Measurements from ENCODE around the gene SRGAP1.

Gene SRGAP1

GRCh38 chr12:64083285-64084210 is 239.0 kb downstream of the SRGAP1 start:
- Histone ChIP-seq H2BK5ac (ENCODE audit: low read length) (no peak overlapping the region), H3K9me3 (replicated peaks in 1 of 2; ENCODE audit: control insufficient read depth in 2 of 2, insufficient read depth in 1 of 2, low read depth in 1 of 2, low read length in 2 of 2) (no peaks in the 10 kb centered on the region), H2AK5ac (ENCODE audit: low read depth, low read length) (no peak overlapping the region), H4K8ac (ENCODE audit: low read depth, low read length) (no peak overlapping the region), H3K18ac (ENCODE audit: low read length) (no peak overlapping the region), H3K27ac (replicated peaks; ENCODE audit: low read length) (no peak overlapping the region), H4K91ac (ENCODE audit: low read depth, low read length, poor library complexity) (no peak overlapping the region), H2AFZ (ENCODE audit: low read length) (no peak overlapping the region), H2BK120ac (ENCODE audit: low read depth, low read length) (no peak overlapping the region), H3K79me1 (ENCODE audit: low read depth, low read length) (no peaks in the 10 kb centered on the region), H3K23ac (ENCODE audit: low read depth, low read length, poor library complexity) (no peak overlapping the region), H3K4me2 (ENCODE audit: insufficient read depth, low read length, poor library complexity, severe bottlenecking) (no peak overlapping the region), H3K36me3 (replicated peaks in 1 of 2; ENCODE audit: control insufficient read depth in 2 of 2, insufficient read depth in 2 of 2, low read length in 2 of 2) (peaks cover 0 to 68% of the 10 kb centered on the region in 2 donors), H3K14ac (ENCODE audit: low read length) (no peak overlapping the region), H3K4ac (ENCODE audit: low read length) (no peak overlapping the region), H2BK15ac (ENCODE audit: low read length) (no peak overlapping the region), H3K4me3 (ENCODE audit: low read length in 2 of 2) (no peak overlapping the region), H2BK12ac (ENCODE audit: low read length) (no peak overlapping the region), H3K4me1 (ENCODE audit: control insufficient read depth in 2 of 2, insufficient read depth in 1 of 2, low read depth in 1 of 2, low read length in 2 of 2) (peaks cover 3 to 7% of the 10 kb centered on the region in 2 donors), H3K27me3 (ENCODE audit: control insufficient read depth in 3 of 3, insufficient read depth in 3 of 3, low read depth in 1 of 3, low read length in 3 of 3) (no peaks in the 10 kb centered on the region), H3K9ac (ENCODE audit: low read depth, low read length, poor library complexity) (no peak overlapping the region)
- no CpG with 5 or more reads among the region's 6 CpGs for WGBS, 2 donors (ENCODE audit: extremely low coverage in 2 of 2, insufficient read length in 2 of 2, insufficient replicate concordance in 1 of 2)
- DNase-seq (ENCODE audit: low spot score) = no peak

DNA sequence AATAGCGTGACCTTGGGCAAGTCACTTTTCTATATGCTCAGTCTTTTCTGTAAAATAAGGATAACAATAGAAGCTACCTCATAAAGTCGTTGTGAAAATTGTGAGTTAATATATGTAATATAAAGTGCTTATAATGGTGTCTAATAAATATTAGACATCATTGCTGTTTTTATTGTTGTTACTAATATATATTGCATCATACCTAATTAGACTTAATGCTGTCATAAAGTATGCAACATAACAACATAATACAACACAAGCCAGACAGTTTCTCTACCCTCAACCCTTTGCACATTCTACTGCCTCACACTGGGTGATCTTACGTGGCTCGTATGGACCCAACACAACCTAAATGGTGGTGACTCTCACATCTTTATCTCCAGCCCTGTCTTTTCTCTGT is 240.7 kb downstream of the SRGAP1 start:
- no peak overlapping the region for H2BK120ac ChIP-seq (ENCODE audit: low read depth, low read length)
- no peak overlapping the region for H3K4ac ChIP-seq (ENCODE audit: low read length)
- no peak overlapping the region for H3K4me3 ChIP-seq (ENCODE audit: low read length in 2 of 2)
- H3K4me1 ChIP-seq (ENCODE audit: control insufficient read depth in 2 of 2, insufficient read depth in 1 of 2, low read depth in 1 of 2, low read length in 2 of 2) = peaks cover 4 to 9% of the 10 kb centered on the region in 2 donors
- H2BK15ac ChIP-seq (ENCODE audit: low read length) = no peak overlapping the region
- H3K23ac ChIP-seq (ENCODE audit: low read depth, low read length, poor library complexity) = no peak overlapping the region
- H4K91ac ChIP-seq (ENCODE audit: low read depth, low read length, poor library complexity) = no peak overlapping the region
- no peak overlapping the region for H3K9ac ChIP-seq (ENCODE audit: low read depth, low read length, poor library complexity)
- no peak overlapping the region for H3K4me2 ChIP-seq (ENCODE audit: insufficient read depth, low read length, poor library complexity, severe bottlenecking)
- no peak overlapping the region for H4K8ac ChIP-seq (ENCODE audit: low read depth, low read length)
- no peak overlapping the region for H3K18ac ChIP-seq (ENCODE audit: low read length)
- DNase-seq (ENCODE audit: low spot score) = no peak
- H2BK5ac ChIP-seq (ENCODE audit: low read length) = no peak overlapping the region
- H3K27ac ChIP-seq (replicated peaks; ENCODE audit: low read length) = no peak overlapping the region
- no peaks in the 10 kb centered on the region for H3K9me3 ChIP-seq (replicated peaks in 1 of 2; ENCODE audit: control insufficient read depth in 2 of 2, insufficient read depth in 1 of 2, low read depth in 1 of 2, low read length in 2 of 2)
- no peak overlapping the region for H3K14ac ChIP-seq (ENCODE audit: low read length)
- H3K27me3 ChIP-seq (ENCODE audit: control insufficient read depth in 3 of 3, insufficient read depth in 3 of 3, low read depth in 1 of 3, low read length in 3 of 3) = no peaks in the 10 kb centered on the region
- H2AK5ac ChIP-seq (ENCODE audit: low read depth, low read length) = no peak overlapping the region
- H2BK12ac ChIP-seq (ENCODE audit: low read length) = no peak overlapping the region
- H3K36me3 ChIP-seq (replicated peaks in 1 of 2; ENCODE audit: control insufficient read depth in 2 of 2, insufficient read depth in 2 of 2, low read length in 2 of 2) = peaks cover 0 to 65% of the 10 kb centered on the region in 2 donors
- no peaks in the 10 kb centered on the region for H3K79me1 ChIP-seq (ENCODE audit: low read depth, low read length)
- no CpG with 5 or more reads among the region's 4 CpGs for WGBS, 2 donors (ENCODE audit: extremely low coverage in 2 of 2, insufficient read length in 2 of 2, insufficient replicate concordance in 1 of 2)
- no peak overlapping the region for H2AFZ ChIP-seq (ENCODE audit: low read length)

- Histone ChIP-seq H3K9me3 (replicated peaks in 1 of 2; ENCODE audit: control insufficient read depth in 2 of 2, insufficient read depth in 1 of 2, low read depth in 1 of 2, low read length in 2 of 2) (no peaks in the 10 kb centered on the region), H3K79me1 (ENCODE audit: low read depth, low read length) (no peaks in the 10 kb centered on the region), H2BK120ac (ENCODE audit: low read depth, low read length) (no peak overlapping the region), H2AK5ac (ENCODE audit: low read depth, low read length) (no peak overlapping the region), H3K4me2 (ENCODE audit: insufficient read depth, low read length, poor library complexity, severe bottlenecking) (no peak overlapping the region), H4K91ac (ENCODE audit: low read depth, low read length, poor library complexity) (no peak overlapping the region), H3K27ac (replicated peaks; ENCODE audit: low read length) (no peak overlapping the region), H2AFZ (ENCODE audit: low read length) (no peak overlapping the region), H3K9ac (ENCODE audit: low read depth, low read length, poor library complexity) (no peak overlapping the region), H3K18ac (ENCODE audit: low read length) (no peak overlapping the region), H2BK12ac (ENCODE audit: low read length) (no peak overlapping the region), H3K4me1 (ENCODE audit: control insufficient read depth in 2 of 2, insufficient read depth in 1 of 2, low read depth in 1 of 2, low read length in 2 of 2) (peaks cover 4 to 9% of the 10 kb centered on the region in 2 donors), H3K36me3 (replicated peaks in 1 of 2; ENCODE audit: control insufficient read depth in 2 of 2, insufficient read depth in 2 of 2, low read length in 2 of 2) (peaks cover 0 to 57% of the 10 kb centered on the region in 2 donors), H3K27me3 (ENCODE audit: control insufficient read depth in 3 of 3, insufficient read depth in 3 of 3, low read depth in 1 of 3, low read length in 3 of 3) (no peaks in the 10 kb centered on the region), H3K4me3 (ENCODE audit: low read length in 2 of 2) (no peak overlapping the region), H3K23ac (ENCODE audit: low read depth, low read length, poor library complexity) (no peak overlapping the region), H3K14ac (ENCODE audit: low read length) (no peak overlapping the region), H4K8ac (ENCODE audit: low read depth, low read length) (no peak overlapping the region), H2BK15ac (ENCODE audit: low read length) (no peak overlapping the region), H2BK5ac (ENCODE audit: low read length) (no peak overlapping the region), H3K4ac (ENCODE audit: low read length) (no peak overlapping the region)
- no CpG with 5 or more reads among the region's 4 CpGs for WGBS, 2 donors (ENCODE audit: extremely low coverage in 2 of 2, insufficient read length in 2 of 2, insufficient replicate concordance in 1 of 2)
- no peak for DNase-seq (ENCODE audit: low spot score)
These were observed 241.5 kb downstream of the SRGAP1 start for GRCh38 chr12:64085996-64086395.

DNA sequence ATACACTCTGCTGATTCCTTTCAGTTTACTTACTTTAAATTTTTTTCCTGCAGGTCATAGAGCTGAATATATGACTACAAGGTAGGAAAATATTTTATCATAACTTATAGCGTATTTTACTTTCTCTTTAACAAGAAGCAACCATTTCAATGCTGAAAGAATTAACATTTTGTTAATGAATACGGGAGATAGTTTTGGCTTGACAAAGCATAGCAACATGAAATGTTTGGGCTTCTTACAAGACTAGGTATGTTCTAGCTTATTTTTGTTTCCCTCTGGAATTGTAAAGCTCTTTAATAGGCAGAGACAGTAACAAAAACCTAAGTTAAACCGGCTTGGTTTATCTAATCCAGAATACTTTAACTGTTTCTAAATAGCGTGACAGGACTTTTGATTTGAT is 242.4 kb downstream of the SRGAP1 start:
- H3K4me1 ChIP-seq (ENCODE audit: control insufficient read depth in 2 of 2, insufficient read depth in 1 of 2, low read depth in 1 of 2, low read length in 2 of 2) = peaks cover 4 to 9% of the 10 kb centered on the region in 2 donors
- peaks cover 0 to 57% of the 10 kb centered on the region in 2 donors for H3K36me3 ChIP-seq (replicated peaks in 1 of 2; ENCODE audit: control insufficient read depth in 2 of 2, insufficient read depth in 2 of 2, low read length in 2 of 2)
- H4K8ac ChIP-seq (ENCODE audit: low read depth, low read length) = no peak overlapping the region
- H3K23ac ChIP-seq (ENCODE audit: low read depth, low read length, poor library complexity) = no peak overlapping the region
- H2AFZ ChIP-seq (ENCODE audit: low read length) = no peak overlapping the region
- no peak overlapping the region for H2BK15ac ChIP-seq (ENCODE audit: low read length)
- H3K79me1 ChIP-seq (ENCODE audit: low read depth, low read length) = no peaks in the 10 kb centered on the region
- H2AK5ac ChIP-seq (ENCODE audit: low read depth, low read length) = no peak overlapping the region
- H3K14ac ChIP-seq (ENCODE audit: low read length) = no peak overlapping the region
- no peak overlapping the region for H2BK5ac ChIP-seq (ENCODE audit: low read length)
- H3K4me3 ChIP-seq (ENCODE audit: low read length in 2 of 2) = no peak overlapping the region
- WGBS, 2 donors (ENCODE audit: extremely low coverage in 2 of 2, insufficient read length in 2 of 2, insufficient replicate concordance in 1 of 2) = no CpG with 5 or more reads among the region's 4 CpGs
- H3K18ac ChIP-seq (ENCODE audit: low read length) = no peak overlapping the region
- H3K4me2 ChIP-seq (ENCODE audit: insufficient read depth, low read length, poor library complexity, severe bottlenecking) = no peak overlapping the region
- no peak for DNase-seq (ENCODE audit: low spot score)
- no peak overlapping the region for H2BK12ac ChIP-seq (ENCODE audit: low read length)
- H3K9ac ChIP-seq (ENCODE audit: low read depth, low read length, poor library complexity) = no peak overlapping the region
- no peaks in the 10 kb centered on the region for H3K9me3 ChIP-seq (replicated peaks in 1 of 2; ENCODE audit: control insufficient read depth in 2 of 2, insufficient read depth in 1 of 2, low read depth in 1 of 2, low read length in 2 of 2)
- no peaks in the 10 kb centered on the region for H3K27me3 ChIP-seq (ENCODE audit: control insufficient read depth in 3 of 3, insufficient read depth in 3 of 3, low read depth in 1 of 3, low read length in 3 of 3)
- no peak overlapping the region for H4K91ac ChIP-seq (ENCODE audit: low read depth, low read length, poor library complexity)
- H2BK120ac ChIP-seq (ENCODE audit: low read depth, low read length) = no peak overlapping the region
- H3K4ac ChIP-seq (ENCODE audit: low read length) = no peak overlapping the region
- H3K27ac ChIP-seq (replicated peaks; ENCODE audit: low read length) = no peak overlapping the region

All from neuronal stem cell (in vitro differentiated cells).